Mesothelial cell of epicardium (in vitro differentiated cells): ENCODE results near the gene ZNF668. TPM values are rescaled to one million over a fixed set of nuclear protein-coding genes. Genes with fewer than 3 reads are reported as not detected.

Experiments
- DNase-seq, 2 experiments: peaks; one replicate each; pipeline ENCODE4 v3.0.0; 2021; ENCODE audit warnings: low spot score in 2 of 2; ENCODE audit not compliant: unreplicated experiment in 2 of 2
- H3K27ac Mint-ChIP-seq: 2 replicates; pipeline ENCODE4 v1.8.0; 2021; ENCODE audit warnings: mixed read lengths
- H3K27me3 Mint-ChIP-seq: 2 replicates; pipeline ENCODE4 v1.8.0; 2021; ENCODE audit warnings: low read depth, mixed read lengths
- H3K36me3 Mint-ChIP-seq: 2 replicates; pipeline ENCODE4 v1.8.0; 2021; ENCODE audit warnings: mixed read lengths
- H3K4me1 Mint-ChIP-seq: 2 replicates; pipeline ENCODE4 v1.8.0; 2021; ENCODE audit warnings: mixed read lengths
- H3K4me3 Mint-ChIP-seq: 2 replicates; pipeline ENCODE4 v1.8.0; 2021; ENCODE audit warnings: mild to moderate bottlenecking, moderate library complexity, mixed read lengths
- H3K9me3 Mint-ChIP-seq: 2 replicates; pipeline ENCODE4 v1.8.0; 2021; ENCODE audit warnings: mixed read lengths
- total RNA-seq: library from RNA; stranded (reverse); gene quantifications from 3 replicates; pipeline ENCODE4 v1.2.1, GENCODE V29; 2021
- TF ChIP-seq, protein P1 (sequence below): fragments of 200-600 bp; sonication (generic); IDR thresholded peaks from one replicate; pipeline ENCODE4 v1.5.0; 2021; ENCODE audit warnings: antibody characterized with exemption; ENCODE audit not compliant: unreplicated experiment

ZNF668 gene
- total RNA-seq, 1 donor from 2014 or later = 12.8 TPM

DNA sequence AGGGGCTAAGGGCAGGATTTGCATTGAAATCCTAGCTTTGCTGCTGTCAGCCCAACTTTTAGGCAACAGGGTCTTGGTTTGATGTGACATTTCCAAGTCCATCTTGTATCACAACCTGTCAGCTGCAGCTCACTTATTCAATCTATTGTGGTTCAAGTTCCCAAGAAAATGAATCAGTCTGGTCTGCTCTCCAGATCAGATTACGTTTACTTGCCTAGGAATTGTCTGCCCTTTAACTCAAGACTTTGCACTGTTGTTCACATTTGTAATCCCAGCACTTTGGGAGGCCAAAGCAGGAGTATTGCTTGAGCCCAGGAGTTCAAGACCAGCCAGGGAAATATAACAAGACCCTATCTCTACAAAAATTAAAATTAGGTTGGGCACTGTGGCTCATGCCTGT, 30.7 kb downstream of the ZNF668 start:
- H3K4me3 Mint-ChIP-seq = no peak overlapping the region
- H3K9me3 Mint-ChIP-seq = peaks cover 3% of the 10 kb centered on the region
- TF ChIP-seq, protein P1, sequence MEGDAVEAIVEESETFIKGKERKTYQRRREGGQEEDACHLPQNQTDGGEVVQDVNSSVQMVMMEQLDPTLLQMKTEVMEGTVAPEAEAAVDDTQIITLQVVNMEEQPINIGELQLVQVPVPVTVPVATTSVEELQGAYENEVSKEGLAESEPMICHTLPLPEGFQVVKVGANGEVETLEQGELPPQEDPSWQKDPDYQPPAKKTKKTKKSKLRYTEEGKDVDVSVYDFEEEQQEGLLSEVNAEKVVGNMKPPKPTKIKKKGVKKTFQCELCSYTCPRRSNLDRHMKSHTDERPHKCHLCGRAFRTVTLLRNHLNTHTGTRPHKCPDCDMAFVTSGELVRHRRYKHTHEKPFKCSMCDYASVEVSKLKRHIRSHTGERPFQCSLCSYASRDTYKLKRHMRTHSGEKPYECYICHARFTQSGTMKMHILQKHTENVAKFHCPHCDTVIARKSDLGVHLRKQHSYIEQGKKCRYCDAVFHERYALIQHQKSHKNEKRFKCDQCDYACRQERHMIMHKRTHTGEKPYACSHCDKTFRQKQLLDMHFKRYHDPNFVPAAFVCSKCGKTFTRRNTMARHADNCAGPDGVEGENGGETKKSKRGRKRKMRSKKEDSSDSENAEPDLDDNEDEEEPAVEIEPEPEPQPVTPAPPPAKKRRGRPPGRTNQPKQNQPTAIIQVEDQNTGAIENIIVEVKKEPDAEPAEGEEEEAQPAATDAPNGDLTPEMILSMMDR = no peak
- no peak overlapping the region for H3K27ac Mint-ChIP-seq
- H3K36me3 Mint-ChIP-seq = peaks cover 5% of the 10 kb centered on the region
- no peaks in the 10 kb centered on the region for H3K4me1 Mint-ChIP-seq
- DNase-seq = no peak
- peaks cover 2% of the 10 kb centered on the region for H3K27me3 Mint-ChIP-seq

DNA sequence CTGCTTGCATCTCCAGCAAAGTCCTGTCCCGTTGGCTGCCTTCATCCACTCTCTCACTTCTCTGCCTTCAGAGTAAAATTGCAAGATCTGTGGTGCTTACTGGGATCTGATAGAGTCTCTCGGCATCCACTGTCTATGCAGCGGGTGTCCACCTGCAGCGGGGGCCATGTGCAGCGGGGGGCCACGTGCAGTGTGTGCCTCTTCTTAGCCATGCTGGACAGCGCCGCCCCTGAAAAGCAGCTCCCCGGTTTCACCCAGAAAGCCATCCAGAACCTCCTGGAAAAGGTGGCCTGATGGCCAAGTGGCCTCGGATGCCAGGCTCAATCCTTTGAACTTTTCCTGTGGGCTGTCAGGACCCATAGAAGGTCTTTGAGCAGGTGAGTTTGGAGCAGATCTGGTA, 31.2 kb downstream of the ZNF668 start:
- no peak for DNase-seq
- Mint-ChIP-seq H3K27me3 (peaks cover 2% of the 10 kb centered on the region), H3K9me3 (peaks cover 3% of the 10 kb centered on the region), H3K4me3 (no peak overlapping the region), H3K4me1 (no peaks in the 10 kb centered on the region), H3K27ac (no peak overlapping the region), H3K36me3 (peaks cover 5% of the 10 kb centered on the region)
- TF ChIP-seq, protein P1 = no peak

DNA sequence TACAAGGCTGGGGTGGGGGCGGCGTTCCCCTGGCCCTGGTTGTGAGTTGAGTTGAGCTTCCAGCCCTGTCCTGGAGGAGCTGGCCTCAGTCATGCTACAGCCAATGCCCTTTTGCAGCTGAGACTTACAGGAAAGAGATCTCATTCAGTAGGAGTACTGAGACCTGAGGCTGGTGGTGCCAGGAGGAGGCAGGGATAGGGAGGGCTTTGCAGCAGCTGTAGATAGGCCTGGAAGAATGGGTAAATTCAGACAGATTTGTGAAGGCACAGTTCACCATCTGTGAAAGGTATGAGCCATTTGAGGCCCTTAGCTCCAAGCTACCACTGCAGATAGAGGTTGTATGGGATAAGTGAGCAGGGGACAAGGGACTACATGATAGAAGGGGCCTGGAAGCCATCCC, 35.0 kb downstream of the ZNF668 start:
- Mint-ChIP-seq H3K27ac (no peak overlapping the region), H3K36me3 (peaks cover 13% of the 10 kb centered on the region), H3K4me1 (peaks cover 2% of the 10 kb centered on the region), H3K9me3 (no peaks in the 10 kb centered on the region), H3K27me3 (no peaks in the 10 kb centered on the region), H3K4me3 (no peak overlapping the region)
- TF ChIP-seq, protein P1 = no peak
- no peak for DNase-seq

DNA sequence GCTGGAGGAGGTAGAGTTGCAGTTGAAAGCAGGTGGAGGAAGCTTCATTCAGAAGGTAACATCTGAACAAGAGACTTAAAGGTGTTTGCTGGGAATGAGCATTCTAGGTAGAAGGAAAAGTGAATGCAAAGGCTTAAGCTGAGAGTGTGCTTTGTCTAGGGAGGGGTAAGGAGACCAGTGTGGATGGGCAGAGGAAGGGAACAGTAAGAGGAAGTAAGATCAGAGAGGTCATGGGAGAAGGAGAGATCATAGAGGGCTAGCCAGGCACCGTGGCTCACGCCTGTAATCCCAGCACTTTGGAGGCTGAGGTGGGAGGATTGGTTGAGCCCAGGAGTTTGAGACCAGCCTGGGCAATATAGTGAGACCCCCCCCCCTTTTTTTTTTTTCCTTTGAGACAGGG, 37.3 kb downstream of the ZNF668 start:
- H3K36me3 Mint-ChIP-seq = peaks cover 13% of the 10 kb centered on the region
- no peaks in the 10 kb centered on the region for H3K27me3 Mint-ChIP-seq
- peaks cover 6% of the 10 kb centered on the region for H3K4me1 Mint-ChIP-seq
- DNase-seq = no peak
- TF ChIP-seq, protein P1 = no peak
- no peak overlapping the region for H3K27ac Mint-ChIP-seq
- H3K4me3 Mint-ChIP-seq = no peak overlapping the region
- no peaks in the 10 kb centered on the region for H3K9me3 Mint-ChIP-seq

DNA sequence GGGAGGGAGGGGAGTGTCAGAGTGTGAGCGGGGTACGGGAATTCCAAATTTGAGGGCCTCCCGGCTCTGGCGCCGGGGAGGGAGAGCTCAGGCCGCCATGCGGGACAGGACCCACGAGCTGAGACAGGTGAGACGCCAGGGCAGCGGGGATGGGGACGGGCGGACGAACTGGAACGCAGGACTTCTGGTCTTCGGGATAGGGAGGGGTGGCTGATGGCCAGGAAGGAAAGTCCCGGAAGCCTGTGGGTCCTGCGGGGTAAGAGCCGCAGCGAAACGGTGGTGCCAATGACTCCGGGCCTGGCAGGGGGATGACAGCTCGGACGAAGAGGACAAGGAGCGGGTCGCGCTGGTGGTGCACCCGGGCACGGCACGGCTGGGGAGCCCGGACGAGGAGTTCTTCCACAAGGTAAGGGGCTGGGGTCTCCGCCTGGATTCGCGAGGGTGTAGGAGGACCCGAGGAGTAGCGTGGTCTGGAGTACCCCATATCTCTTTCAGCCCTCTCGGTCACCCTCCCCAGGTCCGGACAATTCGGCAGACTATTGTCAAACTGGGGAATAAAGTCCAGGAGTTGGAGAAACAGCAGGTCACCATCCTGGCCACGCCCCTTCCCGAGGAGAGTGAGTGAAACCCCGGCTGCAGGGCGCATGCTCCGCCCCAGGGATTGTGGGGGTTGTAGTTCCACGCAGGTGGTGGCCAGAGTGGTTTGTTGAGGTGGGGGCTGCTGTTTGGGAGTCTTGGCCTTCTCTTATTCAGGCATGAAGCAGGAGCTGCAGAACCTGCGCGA, 40.1 kb downstream of the ZNF668 start:
- no peaks in the 10 kb centered on the region for H3K9me3 Mint-ChIP-seq
- H3K4me1 Mint-ChIP-seq = peaks cover 6% of the 10 kb centered on the region
- TF ChIP-seq, protein P1 = no peak
- H3K27ac Mint-ChIP-seq = peak overlapping the region; percentile 93
- peak; percentile 73 to 88 for DNase-seq
- H3K4me3 Mint-ChIP-seq = peak overlapping the region; percentile 92
- peaks cover 8% of the 10 kb centered on the region for H3K36me3 Mint-ChIP-seq
- no peaks in the 10 kb centered on the region for H3K27me3 Mint-ChIP-seq
